HEK293 (cell line): ENCODE data around the gene BSX.

Experiments
- CTCF ChIP-seq: fragments of 450-650 bp; formaldehyde crosslinking; IDR thresholded peaks from 2 replicates; pipeline ENCODE4 v1.5.1; 2016; ENCODE audit warnings: missing biosample characterization, missing genetic modification characterization
- PRDM10 ChIP-seq: fragments of 450-650 bp; formaldehyde crosslinking; IDR thresholded peaks from 2 replicates; pipeline ENCODE4 v1.5.1; 2016; ENCODE audit warnings: missing biosample characterization, missing genetic modification characterization
- SP2 ChIP-seq: fragments of 450-650 bp; formaldehyde crosslinking; IDR thresholded peaks from 2 replicates; pipeline ENCODE4 v1.5.1; 2016; ENCODE audit warnings: missing biosample characterization, missing genetic modification characterization
- ZBTB10 ChIP-seq: fragments of 450-650 bp; formaldehyde crosslinking; IDR thresholded peaks from 2 replicates; pipeline ENCODE4 v1.5.1; 2016; ENCODE audit warnings: missing biosample characterization, missing genetic modification characterization

GRCh38 chr11:122984186-122985011, 2.8 kb upstream of the BSX start:
- TF ChIP-seq SP2 (tag by site-specific recombination) (peak; percentile 41), ZBTB10 (tag by site-specific recombination) (no peak), PRDM10 (peak; percentile 51; the same call in 1 of the 2 replicates), CTCF (no peak)
